Endodermal cell (in vitro differentiated cells): ENCODE data around the gene APOBEC3G. TPM values are rescaled to one million over a fixed set of nuclear protein-coding genes. Genes with fewer than 3 reads are reported as not detected.

Experiments
- DNase-seq: peaks from one replicate; pipeline ENCODE4 v3.0.0-alpha.2; 2017
- H3K27ac ChIP-seq: 2 replicates; pipeline ENCODE4 v1.5.1; 2013; ENCODE audit warnings: mild to moderate bottlenecking, low read depth, low read length, moderate library complexity
- H3K27me3 ChIP-seq: 2 replicates; pipeline ENCODE4 v1.6.1; 2013; ENCODE audit warnings: mild to moderate bottlenecking, low read length, moderate library complexity; ENCODE audit not compliant: insufficient read depth, control insufficient read depth, poor library complexity, severe bottlenecking
- H3K36me3 ChIP-seq: 2 replicates; pipeline ENCODE4 v1.7.0; 2013; ENCODE audit warnings: mild to moderate bottlenecking, low read length, moderate library complexity; ENCODE audit not compliant: control insufficient read depth, insufficient read depth
- H3K4me1 ChIP-seq: one replicate; pipeline ENCODE4 v1.7.0; 2013; ENCODE audit warnings: low read length; ENCODE audit not compliant: control insufficient read depth, insufficient read depth
- H3K4me3 ChIP-seq: 2 replicates; pipeline ENCODE4 v1.5.1; 2013; ENCODE audit warnings: mild to moderate bottlenecking, low read length, moderate library complexity
- H3K9ac ChIP-seq: 2 replicates; pipeline ENCODE4 v1.6.1; 2013; ENCODE audit warnings: mild to moderate bottlenecking, low read length, moderate library complexity; ENCODE audit not compliant: poor library complexity, severe bottlenecking; ENCODE audit errors: extremely low read depth
- H3K9me3 ChIP-seq: 2 replicates; pipeline ENCODE4 v1.6.1; 2013; ENCODE audit warnings: mild to moderate bottlenecking, low read length, moderate library complexity; ENCODE audit not compliant: control insufficient read depth
- H3K27ac Mint-ChIP-seq: 2 replicates; pipeline ENCODE4 v1.8.0; 2020; ENCODE audit warnings: mixed read lengths
- H3K27me3 Mint-ChIP-seq: 2 replicates; pipeline ENCODE4 v1.8.0; 2021; ENCODE audit warnings: mild to moderate bottlenecking, mixed read lengths; ENCODE audit not compliant: insufficient read depth
- H3K36me3 Mint-ChIP-seq: 2 replicates; pipeline ENCODE4 v1.8.0; 2020; ENCODE audit warnings: low read depth, mixed read lengths
- H3K4me1 Mint-ChIP-seq: 2 replicates; pipeline ENCODE4 v1.8.0; 2020; ENCODE audit warnings: mixed read lengths
- H3K4me3 Mint-ChIP-seq: 2 replicates; pipeline ENCODE4 v1.8.0; 2020; ENCODE audit warnings: mild to moderate bottlenecking, moderate library complexity, mixed read lengths
- H3K9me3 Mint-ChIP-seq: 2 replicates; pipeline ENCODE4 v1.8.0; 2020; ENCODE audit warnings: mild to moderate bottlenecking, mixed read lengths
- WGBS, 2 experiments: methylation state at CpG; one replicate each; pipeline versions ENCODE4 v1.1.5 to v1.1.7; 2013; ENCODE audit warnings: missing lambda C conversion rate in 2 of 2, mixed read lengths in 1 of 2; ENCODE audit not compliant: insufficient coverage in 1 of 2, insufficient read length in 1 of 2; 5-methylcytosine and 5-hydroxymethylcytosine counted together
- total RNA-seq, 2 donors: library from RNA; stranded (reverse); fragmentation: NEBNext Ultra II Directional in 1 of 2; extraction: Animal tissue kit (Norgen Biotek cat#: 25700) in 1 of 2; gene quantifications; 2 replicates in 1 of 2; 3 replicates in 1 of 2; pipeline ENCODE4 v1.2.1, GENCODE V29; 2021
- TF ChIP-seq, protein P1 (sequence below): fragments of 200-600 bp; sonication (generic); conservative IDR thresholded peaks from 2 replicates; pipeline ENCODE4 v1.5.0; 2021; ENCODE audit warnings: antibody characterized with exemption, mild to moderate bottlenecking

The APOBEC3G gene
- total RNA-seq, 2 donors from 2014 or later = 8.7 to 19.7 TPM

DNA sequence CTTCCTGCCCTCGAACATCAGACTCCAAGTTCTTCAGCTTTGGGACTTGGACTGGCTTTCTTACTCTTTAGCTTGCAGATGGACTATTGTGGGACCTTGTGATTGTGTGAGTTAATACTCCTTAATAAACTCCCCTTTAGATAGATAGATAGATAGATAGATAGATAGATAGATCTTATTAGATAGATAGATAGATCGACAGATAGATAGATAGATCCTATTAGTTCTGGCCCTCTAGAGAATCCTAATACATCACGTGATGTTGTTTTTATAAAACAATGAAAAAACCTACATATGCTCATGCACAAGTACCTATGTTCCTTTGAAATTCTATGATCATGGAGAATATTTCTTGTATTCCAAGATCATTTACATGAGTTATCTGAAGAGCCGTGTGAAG, 43.9 kb downstream of the APOBEC3G start:
- Mint-ChIP-seq H3K27me3 (peaks cover 13% of the 10 kb centered on the region), H3K9me3 (no peaks in the 10 kb centered on the region), H3K27ac (no peak overlapping the region), H3K36me3 (no peaks in the 10 kb centered on the region), H3K4me1 (peaks cover 15% of the 10 kb centered on the region), H3K4me3 (no peak overlapping the region)
- Histone ChIP-seq H3K4me1 (peaks cover 3% of the 10 kb centered on the region), H3K9ac (no peak overlapping the region), H3K27ac (no peak overlapping the region), H3K4me3 (no peak overlapping the region), H3K9me3 (no peaks in the 10 kb centered on the region), H3K27me3 (no peaks in the 10 kb centered on the region), H3K36me3 (no peaks in the 10 kb centered on the region)
- TF ChIP-seq, protein P1, sequence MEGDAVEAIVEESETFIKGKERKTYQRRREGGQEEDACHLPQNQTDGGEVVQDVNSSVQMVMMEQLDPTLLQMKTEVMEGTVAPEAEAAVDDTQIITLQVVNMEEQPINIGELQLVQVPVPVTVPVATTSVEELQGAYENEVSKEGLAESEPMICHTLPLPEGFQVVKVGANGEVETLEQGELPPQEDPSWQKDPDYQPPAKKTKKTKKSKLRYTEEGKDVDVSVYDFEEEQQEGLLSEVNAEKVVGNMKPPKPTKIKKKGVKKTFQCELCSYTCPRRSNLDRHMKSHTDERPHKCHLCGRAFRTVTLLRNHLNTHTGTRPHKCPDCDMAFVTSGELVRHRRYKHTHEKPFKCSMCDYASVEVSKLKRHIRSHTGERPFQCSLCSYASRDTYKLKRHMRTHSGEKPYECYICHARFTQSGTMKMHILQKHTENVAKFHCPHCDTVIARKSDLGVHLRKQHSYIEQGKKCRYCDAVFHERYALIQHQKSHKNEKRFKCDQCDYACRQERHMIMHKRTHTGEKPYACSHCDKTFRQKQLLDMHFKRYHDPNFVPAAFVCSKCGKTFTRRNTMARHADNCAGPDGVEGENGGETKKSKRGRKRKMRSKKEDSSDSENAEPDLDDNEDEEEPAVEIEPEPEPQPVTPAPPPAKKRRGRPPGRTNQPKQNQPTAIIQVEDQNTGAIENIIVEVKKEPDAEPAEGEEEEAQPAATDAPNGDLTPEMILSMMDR = no peak
- WGBS, 2 experiments = 85% methylated on average over 4 of the region's 4 CpGs; no CpG with 5 or more reads in 1 of the 2 experiments
- DNase-seq = no peak

GRCh38 chr22:39122772-39123470, 45.8 kb downstream of the APOBEC3G start:
- no peaks in the 10 kb centered on the region for H3K4me1 ChIP-seq
- Mint-ChIP-seq H3K27ac (no peak overlapping the region), H3K36me3 (no peaks in the 10 kb centered on the region), H3K9me3 (no peaks in the 10 kb centered on the region), H3K4me1 (peaks cover 4% of the 10 kb centered on the region), H3K27me3 (peaks cover 12% of the 10 kb centered on the region), H3K4me3 (no peak overlapping the region)
- H3K9me3 ChIP-seq = no peaks in the 10 kb centered on the region
- DNase-seq = no peak
- 91 to 93% methylated on average over 10 to 17 of the region's 17 CpGs for WGBS, 2 experiments
- H3K9ac ChIP-seq = no peak overlapping the region
- TF ChIP-seq, protein P1 = no peak
- H3K36me3 ChIP-seq = no peaks in the 10 kb centered on the region
- H3K4me3 ChIP-seq = no peak overlapping the region
- H3K27me3 ChIP-seq = no peaks in the 10 kb centered on the region
- no peak overlapping the region for H3K27ac ChIP-seq

DNA sequence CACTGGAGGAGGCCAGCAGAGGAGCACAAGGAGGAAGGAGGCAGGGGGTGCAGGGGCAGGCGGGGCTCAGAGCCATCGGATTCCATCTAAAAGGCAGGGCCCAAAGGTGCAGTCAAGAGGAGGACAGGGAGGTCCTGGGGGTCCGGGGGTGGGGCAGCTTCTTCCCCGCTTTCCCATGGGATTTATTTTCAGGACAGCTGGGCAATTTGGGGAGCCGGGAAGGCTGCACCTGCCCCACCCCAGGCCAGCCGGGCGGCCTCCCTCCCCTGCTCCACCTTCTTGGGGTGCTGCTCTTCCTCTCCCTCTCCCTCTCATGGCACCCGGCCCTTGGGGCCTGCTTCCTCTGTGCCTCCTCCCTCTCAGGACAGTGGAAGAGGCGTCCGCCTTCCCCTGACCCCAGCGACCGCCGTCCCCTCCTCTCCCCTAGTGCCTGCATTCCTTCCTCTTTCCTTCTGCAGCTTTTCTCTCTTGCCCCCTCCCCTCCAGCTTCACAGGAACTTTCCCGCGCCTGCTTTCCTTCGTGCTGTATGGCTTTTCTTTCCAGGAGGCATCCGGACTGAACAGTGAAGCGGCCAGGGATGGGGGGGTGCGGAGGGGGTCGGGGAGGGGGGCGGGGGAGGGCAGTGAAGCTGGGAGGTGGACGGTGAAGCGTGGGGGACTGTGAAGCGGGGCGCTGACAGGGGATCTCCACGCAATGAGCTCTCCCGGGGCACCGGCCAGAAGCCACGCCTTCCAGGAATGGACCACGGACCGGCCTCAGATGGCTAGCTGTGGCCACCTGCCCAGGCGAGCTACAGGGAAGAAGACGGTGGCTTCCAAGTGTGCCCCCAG, 46.9 kb downstream of the APOBEC3G start:
- Histone ChIP-seq H3K4me1 (no peaks in the 10 kb centered on the region), H3K36me3 (no peaks in the 10 kb centered on the region), H3K27me3 (no peaks in the 10 kb centered on the region), H3K9ac (no peak overlapping the region), H3K27ac (no peak overlapping the region), H3K4me3 (no peak overlapping the region), H3K9me3 (no peaks in the 10 kb centered on the region)
- peaks cover 9% of the 10 kb centered on the region for H3K27me3 Mint-ChIP-seq
- DNase-seq = peak; percentile 71
- TF ChIP-seq, protein P1 = no peak
- peaks cover 2% of the 10 kb centered on the region for H3K4me1 Mint-ChIP-seq
- peak overlapping the region; percentile 26 for H3K4me3 Mint-ChIP-seq
- peaks cover 2% of the 10 kb centered on the region for H3K9me3 Mint-ChIP-seq
- no peak overlapping the region for H3K27ac Mint-ChIP-seq
- WGBS, 2 experiments = 57% methylated on average over 16 to 28 of the region's 33 CpGs
- H3K36me3 Mint-ChIP-seq = no peaks in the 10 kb centered on the region
